Measurements from ENCODE around the gene GSAP.

- no peak for TF ChIP-seq POLR2A (IDR thresholded peaks at IDR 0.05)
- TF ChIP-seq, protein P1, sequence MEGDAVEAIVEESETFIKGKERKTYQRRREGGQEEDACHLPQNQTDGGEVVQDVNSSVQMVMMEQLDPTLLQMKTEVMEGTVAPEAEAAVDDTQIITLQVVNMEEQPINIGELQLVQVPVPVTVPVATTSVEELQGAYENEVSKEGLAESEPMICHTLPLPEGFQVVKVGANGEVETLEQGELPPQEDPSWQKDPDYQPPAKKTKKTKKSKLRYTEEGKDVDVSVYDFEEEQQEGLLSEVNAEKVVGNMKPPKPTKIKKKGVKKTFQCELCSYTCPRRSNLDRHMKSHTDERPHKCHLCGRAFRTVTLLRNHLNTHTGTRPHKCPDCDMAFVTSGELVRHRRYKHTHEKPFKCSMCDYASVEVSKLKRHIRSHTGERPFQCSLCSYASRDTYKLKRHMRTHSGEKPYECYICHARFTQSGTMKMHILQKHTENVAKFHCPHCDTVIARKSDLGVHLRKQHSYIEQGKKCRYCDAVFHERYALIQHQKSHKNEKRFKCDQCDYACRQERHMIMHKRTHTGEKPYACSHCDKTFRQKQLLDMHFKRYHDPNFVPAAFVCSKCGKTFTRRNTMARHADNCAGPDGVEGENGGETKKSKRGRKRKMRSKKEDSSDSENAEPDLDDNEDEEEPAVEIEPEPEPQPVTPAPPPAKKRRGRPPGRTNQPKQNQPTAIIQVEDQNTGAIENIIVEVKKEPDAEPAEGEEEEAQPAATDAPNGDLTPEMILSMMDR (IDR thresholded peaks at IDR 0.05): no peak
- no peak for TF ChIP-seq EP300 (IDR thresholded peaks at IDR 0.05)
Measured at GRCh38 chr7:77281780-77282478, 134.2 kb downstream of the GSAP start.
